Lung microvascular endothelial cell (primary cell): ENCODE results near the gene CNP. TPM values are rescaled to one million over a fixed set of nuclear protein-coding genes. Genes with fewer than 3 reads are reported as not detected.

ENCODE experiments used
- DNase-seq, 2 donors: peaks; one replicate each; pipeline versions ENCODE4 v3.0.0 to v3.0.0-alpha.2; 2010; ENCODE audit warnings: low read depth in 2 of 2
- total RNA-seq: library from RNA; depleted of rRNA; stranded (reverse); fragments of >200 nt; gene quantifications from 2 replicates; pipeline ENCODE4 v1.2.1, GENCODE V29; 2014

CNP gene
- total RNA-seq, 1 donor from 2014 or later = 45.6 TPM

DNA sequence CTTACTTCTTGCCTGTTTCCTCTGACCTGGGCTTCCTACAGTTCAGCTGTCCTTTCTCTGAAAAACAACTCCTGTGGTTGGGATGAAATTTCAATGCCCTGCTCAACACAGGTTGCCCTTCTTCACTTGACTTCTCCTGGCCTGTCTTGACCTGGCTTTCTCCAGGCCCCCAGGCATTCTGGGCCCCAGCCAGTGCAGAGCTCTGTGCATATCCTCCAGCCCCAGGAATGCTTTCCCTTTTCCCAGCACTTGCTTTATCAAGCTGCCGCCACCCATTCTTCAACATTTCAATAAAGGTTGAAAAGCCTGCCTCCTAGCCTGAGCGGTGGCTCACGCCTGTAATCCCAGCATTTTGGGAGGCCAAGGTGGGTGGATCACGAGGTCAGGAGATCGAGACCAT, 25.4 kb upstream of the CNP start:
- no peak for DNase-seq

DNA sequence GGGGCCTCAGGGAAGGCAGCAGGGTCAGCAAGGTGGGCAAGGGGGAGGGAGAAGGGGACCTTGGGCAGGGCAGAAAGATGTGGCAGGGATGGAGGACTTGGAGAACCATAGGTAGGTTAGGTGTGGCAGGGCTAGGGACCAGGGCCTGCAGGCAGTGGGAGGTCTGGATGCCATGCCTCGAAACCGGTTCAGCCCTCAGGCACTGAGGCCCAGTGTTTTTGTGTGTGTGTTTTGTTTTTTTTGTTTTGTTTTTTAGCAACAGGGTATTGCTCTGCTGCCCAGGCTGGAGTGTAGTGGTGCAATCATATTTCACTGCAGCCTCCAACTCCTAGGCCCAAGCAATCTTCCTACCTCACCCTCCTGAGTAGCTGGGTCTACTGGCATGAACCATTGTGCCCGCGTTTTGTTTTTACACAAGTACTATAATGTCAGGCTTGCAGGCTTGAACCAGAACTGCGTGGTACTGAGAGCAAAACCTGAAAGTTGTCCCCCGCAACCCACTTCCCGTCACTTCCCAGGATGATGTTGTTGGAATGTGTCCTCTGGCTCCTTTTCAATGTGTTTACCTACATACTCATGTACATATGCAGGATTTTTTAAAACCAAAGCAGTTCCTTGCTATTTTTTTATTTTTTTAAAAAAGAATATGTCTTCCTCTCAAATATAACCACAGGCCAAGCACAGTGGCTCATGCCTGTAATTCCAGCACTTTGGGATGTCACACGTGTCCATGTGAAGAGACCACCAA, 23.8 kb upstream of the CNP start:
- DNase-seq = no peak

DNA sequence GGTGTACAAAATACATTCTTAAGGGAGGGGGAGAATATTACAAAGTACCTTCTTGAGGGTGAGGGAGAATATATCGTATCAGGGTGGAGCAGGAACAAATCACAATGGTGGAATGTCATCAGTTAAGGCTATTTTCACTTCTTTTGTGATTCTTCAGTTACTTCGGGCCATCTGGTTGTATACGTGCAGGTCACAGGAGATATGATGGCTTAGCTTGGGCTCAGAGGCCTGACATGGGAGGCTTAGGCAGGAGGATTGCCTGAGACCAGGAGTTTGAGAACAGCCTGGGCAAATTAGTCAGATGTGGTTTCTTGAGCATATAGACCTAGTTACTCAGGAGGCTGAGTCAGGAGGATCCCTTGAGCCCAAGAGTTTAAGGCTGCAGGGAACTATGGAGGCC, 23.1 kb upstream of the CNP start:
- DNase-seq = no peak

DNA sequence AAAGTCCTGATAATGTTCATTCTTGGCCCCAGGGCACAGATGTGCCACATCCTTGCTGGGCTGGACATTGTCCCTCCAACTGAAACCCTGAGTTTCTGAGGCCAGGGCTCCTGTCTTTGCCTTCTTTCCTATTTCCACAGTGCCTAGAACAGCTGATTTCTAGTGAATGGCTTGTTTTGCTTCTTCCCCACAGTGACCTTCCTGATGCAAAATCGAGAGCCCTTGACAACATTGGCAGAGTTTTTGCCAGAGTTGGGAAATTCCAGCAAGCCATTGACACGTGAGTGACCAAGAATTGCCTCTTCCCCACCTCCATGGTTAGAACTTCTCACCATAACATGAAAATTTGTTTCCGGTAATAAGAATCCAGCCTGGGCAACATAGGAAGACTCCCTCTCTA, 21.7 kb upstream of the CNP start:
- DNase-seq = no peak

DNA sequence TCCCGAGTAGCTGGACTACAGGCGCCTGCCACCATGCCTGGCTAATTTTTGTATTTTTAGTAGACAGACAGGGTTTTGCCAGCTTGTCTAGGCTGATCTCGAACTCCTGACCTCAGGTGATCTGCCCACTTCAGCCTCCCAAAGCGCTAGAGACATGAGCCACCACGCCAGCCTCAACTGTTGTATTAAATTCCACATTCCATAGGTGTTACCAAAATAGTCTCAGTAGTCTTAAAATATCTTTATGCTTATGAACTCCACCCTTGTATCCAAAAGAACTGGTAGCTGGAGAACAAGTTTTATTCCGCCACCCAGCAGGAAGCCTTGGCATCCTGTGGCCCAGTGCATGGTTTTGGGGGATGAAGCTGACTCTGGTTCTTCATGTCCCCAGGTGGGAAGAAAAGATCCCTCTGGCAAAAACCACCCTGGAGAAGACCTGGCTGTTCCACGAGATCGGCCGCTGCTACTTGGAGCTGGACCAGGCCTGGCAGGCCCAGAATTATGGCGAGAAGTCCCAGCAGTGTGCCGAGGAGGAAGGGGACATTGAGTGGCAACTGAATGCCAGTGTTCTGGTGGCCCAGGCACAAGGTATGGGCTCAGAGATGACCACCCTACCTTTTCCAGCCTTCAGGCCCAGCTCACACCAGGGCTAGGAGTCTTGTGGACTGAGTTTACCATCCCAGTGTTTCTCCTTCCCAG, 17.7 kb upstream of the CNP start:
- no peak for DNase-seq

DNA sequence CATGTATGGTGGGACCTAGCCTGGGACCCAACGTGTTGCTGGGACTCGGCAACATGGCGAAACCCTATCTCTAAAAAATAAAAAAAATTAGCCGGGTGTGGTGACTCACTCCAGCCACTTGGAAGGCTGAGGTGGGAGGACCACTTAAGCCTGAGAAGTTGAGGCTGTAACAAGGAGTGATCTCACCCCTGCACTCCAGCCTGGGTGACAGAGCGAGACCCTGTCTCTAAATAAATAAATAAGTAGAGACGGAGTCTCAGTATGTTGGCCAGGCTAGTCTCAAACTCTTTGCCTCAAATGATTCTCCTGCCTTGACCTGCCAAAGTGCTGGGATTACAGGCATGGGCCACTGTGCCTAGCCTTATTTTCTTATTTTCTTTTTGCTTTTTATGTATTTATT, 10.1 kb upstream of the CNP start:
- no peak for DNase-seq

DNA sequence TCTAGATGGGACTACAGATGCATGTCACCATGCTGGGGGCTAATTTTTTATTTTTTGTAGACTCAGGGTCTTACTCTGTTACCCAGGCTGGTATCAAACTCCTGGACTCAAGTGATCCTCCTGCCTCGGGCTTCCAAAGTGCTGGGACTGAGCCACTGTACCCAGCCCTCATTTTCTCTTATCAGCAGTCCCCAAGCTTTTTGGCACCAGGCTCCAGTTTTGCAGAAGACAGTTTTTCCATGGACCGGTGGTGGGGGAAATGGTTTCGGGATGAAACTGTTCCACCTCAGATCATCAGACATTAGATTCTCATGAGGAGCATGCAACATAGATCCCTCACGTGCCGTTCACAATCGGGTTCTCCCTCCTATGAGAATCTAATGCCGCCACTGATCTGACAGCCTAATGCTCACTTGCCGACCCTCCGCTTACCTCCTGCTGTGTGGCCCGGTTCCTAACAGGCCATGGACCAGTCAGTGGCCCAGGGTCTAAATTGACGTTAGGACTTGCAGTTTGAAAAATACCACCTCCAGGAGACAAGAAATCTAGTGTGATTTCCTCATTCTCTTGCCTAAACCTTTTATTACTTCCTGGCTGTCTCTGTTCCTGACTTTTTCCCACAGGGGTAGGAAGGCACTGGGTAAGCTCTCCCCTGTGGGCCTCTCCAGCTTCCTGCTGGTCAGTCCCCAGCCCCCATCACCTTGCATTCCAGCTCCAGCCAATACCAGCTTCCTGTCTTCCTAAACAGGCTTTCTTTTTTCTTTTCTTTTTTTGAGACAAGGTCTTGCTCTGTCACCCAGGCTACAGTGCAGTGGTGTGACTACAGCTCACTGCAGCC, 9.3 kb upstream of the CNP start:
- DNase-seq = peak; percentile 46 to 64

DNA sequence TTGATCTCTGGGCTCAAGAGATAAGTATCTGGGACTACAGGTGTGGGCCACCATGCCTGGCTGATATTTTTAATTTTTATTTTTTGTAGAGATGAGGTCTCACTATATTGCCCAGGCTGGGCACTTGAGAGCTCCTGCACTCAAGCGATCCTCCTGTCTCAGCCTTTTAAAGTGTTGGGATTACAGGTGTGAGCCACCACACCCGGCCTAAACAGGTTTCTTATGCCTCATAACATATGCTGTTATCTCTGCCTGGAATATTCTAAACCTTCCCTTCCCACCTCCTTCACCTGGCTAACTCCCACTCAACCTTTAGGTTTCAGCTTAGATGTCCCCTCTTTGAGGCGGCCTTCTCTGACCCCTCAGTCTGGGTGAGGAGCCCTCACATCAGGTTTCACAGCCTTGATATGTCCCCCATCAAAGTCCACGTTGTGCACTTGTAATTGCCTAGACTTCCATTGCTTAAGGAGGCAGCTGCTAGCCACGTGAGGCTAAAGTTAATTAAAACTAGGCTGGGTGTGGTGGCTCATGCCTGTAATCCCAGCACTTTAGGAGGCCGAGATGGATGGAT, 8.6 kb upstream of the CNP start:
- DNase-seq = no peak

DNA sequence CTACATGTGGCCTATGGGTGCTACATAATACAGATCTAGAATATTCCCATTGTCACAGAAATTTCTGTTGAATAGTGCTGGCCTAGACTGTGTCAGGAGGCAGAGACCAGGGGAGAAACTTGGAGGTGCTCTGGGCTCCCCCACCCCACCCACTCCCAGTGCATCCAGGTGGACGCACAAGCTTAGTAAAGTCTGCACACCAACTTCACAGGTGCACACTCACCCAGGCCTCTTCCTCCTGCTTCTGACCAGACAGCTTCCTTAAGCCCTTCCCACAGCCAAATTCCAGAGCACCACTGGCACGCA, 7.6 kb upstream of the CNP start:
- DNase-seq = no peak

DNA sequence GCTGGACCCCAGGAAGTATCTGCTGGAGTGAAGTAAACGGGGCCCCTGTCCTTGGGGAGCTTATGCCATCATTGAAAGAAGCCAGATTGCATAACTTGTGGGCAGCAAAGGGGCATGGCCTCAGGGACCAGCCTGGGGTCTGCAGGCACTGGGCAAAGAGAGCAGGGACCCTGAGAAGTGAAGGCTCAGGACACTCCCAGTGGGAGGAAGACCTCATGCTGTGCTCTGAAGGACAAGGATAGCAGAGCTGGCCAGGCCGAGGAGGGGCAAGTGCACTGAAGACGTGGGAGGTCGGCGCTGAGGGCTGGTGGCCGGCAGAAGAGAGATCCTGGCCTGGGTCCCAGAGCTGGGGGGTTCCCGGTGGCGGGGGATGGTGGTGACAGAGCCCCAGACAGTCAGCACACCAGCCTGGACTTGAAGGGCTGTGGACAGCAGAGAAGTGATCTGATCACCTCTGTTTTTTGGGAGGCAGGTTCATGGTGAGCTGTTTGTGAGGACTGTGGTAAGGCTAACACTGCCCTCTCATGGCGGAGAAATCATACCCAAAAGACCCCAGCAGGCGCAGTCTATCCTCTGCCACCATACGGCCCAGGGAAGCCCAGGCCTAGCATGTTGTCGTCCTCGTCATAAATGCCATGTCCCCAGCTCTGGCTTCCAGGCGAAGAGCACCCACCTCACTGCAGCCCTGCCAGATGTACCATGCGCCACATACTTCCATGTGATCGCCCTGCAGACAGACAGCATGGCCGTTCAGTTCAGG, 7.1 kb upstream of the CNP start:
- DNase-seq = peak; percentile 61 to 85

DNA sequence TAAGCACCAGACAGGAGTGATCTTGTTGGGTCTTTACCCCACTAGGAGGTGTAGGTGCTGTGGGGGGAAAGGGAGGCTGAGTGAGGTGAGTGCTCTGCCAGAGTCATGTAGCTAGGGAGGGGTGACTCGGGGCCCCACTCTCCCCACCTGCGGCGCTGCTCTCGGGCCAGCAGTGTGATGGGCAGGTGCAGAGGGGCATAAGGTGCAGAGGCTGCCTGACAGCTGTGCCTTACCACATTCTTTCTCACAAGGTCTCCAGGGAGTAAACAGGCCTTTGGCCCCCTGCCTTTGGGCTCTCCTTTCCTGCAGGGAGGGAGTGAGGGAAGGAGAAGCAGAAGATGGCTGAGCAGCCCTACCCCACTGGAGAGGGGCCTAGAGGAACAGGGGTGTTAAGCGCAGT, 4.5 kb upstream of the CNP start:
- no peak for DNase-seq

DNA sequence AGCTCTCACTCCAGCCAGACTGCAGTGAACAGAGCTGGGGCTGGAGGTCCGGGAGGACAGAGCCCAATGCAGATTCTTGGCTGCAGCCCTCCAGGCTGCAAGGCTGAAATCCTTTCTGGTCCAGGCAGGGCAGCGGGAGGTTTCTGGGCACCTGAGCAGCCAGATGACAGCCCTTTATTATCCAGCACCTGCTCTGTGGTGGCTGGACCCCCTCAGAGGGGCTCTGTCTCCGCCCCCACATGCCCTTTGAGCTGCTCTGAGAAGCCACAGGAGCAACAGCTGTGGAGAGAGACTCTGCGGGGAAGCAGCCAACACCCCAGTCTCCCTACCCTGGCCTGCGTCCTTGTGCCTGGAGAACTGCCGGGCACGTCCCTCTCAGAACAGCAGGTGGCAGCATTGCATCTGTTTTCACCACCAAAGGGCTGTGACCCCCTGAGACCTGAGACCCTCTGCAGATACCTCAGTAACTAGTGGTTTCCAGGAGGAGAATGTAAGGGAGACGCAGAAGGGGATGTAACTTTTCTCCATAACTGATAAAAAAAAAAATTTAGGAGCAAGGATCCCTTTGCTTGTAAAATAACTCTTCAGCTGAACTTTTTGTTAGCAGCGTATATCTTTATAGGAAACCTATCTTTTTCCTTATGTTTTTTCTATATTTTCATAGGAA, 3.7 kb upstream of the CNP start:
- DNase-seq = peak; percentile 64 to 78

DNA sequence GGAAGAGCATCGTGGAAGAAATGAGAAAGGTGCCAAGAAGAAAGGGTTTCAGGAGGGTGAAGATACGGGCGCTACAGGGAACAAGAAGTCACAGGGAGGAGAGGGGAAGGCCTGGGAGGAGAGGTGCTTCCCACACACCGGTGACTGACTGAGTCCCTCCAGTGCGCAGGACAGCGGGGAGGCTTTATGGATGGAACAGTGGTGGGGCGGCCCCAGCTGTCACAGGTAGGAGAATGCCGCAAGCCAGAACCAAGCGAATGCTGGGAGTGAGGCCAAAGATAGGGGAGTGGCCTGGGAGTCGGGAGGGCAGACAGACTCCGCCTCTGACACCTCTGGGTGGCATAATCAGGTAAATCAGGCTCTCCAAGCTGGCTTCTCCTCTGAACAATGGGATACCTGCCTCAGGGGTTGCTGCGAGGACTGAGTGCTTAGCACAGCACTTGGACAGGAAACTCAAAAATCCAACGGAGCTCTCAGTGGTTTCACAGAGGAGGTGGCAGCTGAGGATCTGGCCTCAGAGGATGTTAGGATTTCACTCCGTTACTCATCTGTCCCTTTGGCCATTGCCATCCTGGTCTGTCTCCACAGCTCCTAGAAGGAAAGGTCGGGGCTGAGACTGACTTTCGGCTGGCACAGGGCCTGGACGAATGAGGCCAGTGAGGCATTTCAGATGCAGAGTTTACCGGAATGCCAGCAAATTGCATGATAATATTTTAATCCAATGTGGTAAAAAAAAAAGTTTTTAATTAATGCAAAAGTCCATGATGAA, 717 bp upstream of the CNP start:
- DNase-seq = peak; percentile 20 to 48

DNA sequence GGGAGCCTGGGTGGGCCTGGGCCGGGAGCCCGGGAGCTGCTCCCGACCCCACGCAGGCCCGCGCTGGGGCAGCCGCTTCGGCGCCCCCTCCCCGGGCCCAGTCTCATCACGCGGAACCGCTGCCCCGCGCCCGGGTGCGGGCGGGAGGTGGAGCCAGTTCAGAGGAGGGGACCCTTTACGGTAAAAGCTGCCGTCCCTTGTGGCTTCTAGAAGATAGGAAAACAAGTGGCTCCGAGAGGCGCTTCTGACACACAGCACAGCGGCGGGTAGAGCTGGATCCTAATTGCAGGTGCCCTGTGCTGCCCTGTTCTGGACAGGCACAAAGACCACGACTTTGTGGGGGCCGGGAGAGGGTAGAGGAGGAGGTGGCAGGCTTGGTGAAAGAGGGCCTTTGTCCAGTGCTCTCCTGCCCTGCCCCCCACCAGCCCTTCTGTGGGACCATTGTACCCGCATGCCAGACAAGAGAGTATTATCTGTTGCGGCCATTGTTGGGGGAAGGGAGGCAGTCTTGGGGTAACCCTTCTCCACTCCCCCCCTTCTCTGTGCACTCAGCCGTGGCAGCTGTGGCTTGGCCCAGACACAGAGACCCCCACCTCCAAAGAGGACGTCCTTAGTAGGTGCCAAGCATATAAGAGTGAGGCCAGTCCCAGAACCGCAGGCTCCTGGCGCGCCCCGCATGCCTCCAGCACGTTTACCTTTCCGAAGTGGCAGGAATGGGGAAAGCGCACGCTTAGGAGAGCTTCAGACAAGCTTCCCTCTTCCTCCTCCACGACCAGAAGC, 736 bp downstream of the CNP start:
- peak; percentile 24 to 37 for DNase-seq

DNA sequence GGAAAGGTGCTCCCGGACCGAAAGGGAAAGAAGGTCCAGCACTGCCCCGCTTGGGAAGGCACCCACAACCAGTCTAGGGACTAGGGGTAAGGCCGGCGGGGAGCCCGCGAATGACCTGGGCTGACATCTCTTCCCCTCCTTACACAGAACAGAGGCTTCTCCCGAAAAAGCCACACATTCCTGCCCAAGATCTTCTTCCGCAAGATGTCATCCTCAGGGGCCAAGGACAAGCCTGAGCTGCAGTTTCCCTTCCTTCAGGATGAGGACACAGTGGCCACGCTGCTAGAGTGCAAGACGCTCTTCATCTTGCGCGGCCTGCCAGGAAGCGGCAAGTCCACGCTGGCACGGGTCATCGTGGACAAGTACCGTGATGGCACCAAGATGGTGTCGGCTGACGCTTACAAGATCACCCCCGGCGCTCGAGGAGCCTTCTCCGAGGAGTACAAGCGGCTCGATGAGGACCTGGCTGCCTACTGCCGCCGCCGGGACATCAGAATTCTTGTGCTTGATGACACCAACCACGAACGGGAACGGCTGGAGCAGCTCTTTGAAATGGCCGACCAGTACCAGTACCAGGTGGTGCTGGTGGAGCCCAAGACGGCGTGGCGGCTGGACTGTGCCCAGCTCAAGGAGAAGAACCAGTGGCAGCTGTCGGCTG, 1.5 kb downstream of the CNP start:
- DNase-seq = no peak

DNA sequence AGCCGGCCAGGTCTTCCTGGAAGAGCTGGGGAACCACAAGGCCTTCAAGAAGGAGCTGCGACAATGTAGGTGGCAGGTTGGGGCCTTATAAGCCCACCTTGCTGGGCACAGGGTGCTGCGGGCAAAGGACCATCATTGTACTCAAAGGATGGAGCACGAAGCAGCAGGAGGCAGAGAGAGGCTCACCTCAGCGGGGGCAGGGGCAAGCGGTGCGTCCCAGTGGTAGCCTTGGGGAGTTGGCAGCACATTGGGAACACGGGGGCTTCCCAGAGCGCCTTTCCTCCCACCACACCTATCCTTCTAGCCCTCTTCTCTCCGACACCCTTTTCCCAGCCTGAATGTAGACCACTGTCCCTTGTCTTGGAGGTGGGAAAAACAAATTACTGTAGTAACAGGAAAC, 2.1 kb downstream of the CNP start:
- DNase-seq = no peak

DNA sequence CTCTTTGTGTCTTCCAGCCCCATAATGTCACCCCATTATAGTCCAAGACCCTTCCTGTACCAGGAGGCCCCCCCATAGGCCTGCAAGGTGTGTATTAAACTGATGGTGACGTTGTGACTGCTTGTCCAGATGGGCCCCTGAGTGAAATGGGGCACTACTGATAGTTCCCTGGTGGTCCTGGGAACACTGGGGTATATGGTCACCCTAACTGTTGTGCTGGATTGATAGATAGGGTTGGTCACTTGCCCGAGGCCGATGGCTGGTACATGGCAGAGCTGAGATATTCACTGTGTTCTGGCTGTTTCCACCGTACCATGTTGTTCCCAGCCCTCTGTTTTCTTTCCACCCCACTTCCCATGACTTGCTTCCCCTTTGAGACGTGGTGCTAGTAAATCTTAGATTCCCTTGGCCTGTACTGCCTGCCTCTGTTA, 4.3 kb downstream of the CNP start:
- no peak for DNase-seq

DNA sequence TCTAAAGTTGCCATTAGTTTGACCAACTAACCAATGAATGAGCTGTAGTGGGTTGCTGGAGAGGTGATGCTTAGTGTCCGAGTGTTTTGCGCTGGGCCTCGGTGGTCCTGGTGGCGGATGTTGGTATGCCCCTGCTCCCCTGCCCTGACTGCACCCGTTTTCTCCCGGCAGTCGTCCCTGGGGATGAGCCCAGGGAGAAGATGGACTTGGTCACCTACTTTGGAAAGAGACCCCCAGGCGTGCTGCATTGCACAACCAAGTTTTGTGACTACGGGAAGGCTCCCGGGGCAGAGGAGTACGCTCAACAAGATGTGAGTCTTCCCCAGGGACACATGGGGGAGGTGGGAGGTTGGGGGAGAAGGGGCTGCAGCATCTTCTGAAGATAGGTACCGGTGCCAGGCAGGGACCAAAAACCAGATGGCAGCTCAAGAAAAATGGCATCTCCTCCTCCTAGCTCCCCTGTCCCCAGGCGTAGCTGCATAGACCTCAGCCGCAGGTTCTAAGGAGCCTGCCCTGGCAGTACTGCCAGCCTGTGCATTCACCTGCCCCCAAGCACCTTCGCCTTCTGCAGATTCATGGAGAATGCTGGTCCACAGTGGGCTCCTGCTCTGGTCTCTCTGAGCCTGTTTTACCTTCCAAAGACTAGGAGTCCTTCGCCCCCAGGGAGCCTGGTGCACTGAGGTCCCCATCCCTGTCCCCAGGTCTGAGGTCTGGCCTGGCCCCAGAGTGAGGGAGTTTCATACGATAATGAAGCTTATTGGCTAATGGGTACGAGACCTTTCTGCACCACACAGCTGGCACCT, 5.3 kb downstream of the CNP start:
- DNase-seq = no peak
